BE2C (cell line): Measurements from ENCODE around the gene AGAP3.
A peak's percentile ranks its signal among the peaks of the same experiment; 100 is the strongest.

ENCODE experiments used
- DNase-seq: peaks from one replicate; pipeline ENCODE4 v3.0.0-alpha.2; 2020
- H3K27me3 ChIP-seq: fragments of 250-450 bp; sonication (Bioruptor Pico); 2 replicates; pipeline ENCODE4 v1.5.1; 2020; ENCODE audit warnings: mild to moderate bottlenecking
- H3K36me3 ChIP-seq: fragments of 250-450 bp; sonication (Bioruptor Pico); 2 replicates; pipeline ENCODE4 v1.5.1; 2020; ENCODE audit warnings: mild to moderate bottlenecking
- H3K4me1 ChIP-seq: fragments of 250-450 bp; sonication (Bioruptor Pico); 2 replicates; pipeline ENCODE4 v1.5.1; 2020
- H3K4me3 ChIP-seq: 2 replicates; pipeline ENCODE4 v1.5.1; 2011; ENCODE audit warnings: low read depth, low read length
- H3K9me3 ChIP-seq: fragments of 250-450 bp; sonication (Bioruptor Pico); 2 replicates; pipeline ENCODE4 v1.5.1; 2020
- TF ChIP-seq, protein P1 (sequence below): IDR thresholded peaks from 2 replicates; pipeline ENCODE4 v1.5.1; 2012; ENCODE audit warnings: mild to moderate bottlenecking, low read depth, low read length

The AGAP3 gene

GRCh38 chr7:151123822-151124464 is 37.7 kb downstream of the AGAP3 start:
- Histone ChIP-seq H3K36me3 (peaks cover 77% of the 10 kb centered on the region), H3K9me3 (no peaks in the 10 kb centered on the region)

DNA sequence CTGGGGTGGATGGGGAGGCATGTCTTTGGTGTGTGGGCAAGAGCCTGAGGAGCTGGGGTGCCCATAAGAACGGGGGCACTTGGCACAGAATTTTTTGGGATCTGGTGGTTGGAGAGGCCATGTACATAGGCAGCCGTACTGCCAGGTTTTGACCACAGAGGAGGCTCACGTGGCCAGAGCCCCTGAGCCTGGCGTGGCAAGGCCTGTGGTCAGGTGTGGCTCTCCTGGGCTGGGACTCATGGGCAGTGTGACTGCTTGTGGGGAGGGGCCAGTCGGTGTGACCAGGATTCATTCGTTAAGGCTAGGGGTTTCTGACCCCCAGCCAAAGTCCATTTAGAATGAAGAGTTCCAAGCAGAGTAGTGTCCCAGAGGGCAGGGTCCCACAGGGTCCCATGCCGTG is 38.2 kb downstream of the AGAP3 start:
- Histone ChIP-seq H3K4me1 (no peaks in the 10 kb centered on the region), H3K36me3 (peaks cover 77% of the 10 kb centered on the region), H3K9me3 (no peaks in the 10 kb centered on the region), H3K4me3 (no peak overlapping the region), H3K27me3 (no peaks in the 10 kb centered on the region)
- DNase-seq: no peak
- TF ChIP-seq, protein P1, sequence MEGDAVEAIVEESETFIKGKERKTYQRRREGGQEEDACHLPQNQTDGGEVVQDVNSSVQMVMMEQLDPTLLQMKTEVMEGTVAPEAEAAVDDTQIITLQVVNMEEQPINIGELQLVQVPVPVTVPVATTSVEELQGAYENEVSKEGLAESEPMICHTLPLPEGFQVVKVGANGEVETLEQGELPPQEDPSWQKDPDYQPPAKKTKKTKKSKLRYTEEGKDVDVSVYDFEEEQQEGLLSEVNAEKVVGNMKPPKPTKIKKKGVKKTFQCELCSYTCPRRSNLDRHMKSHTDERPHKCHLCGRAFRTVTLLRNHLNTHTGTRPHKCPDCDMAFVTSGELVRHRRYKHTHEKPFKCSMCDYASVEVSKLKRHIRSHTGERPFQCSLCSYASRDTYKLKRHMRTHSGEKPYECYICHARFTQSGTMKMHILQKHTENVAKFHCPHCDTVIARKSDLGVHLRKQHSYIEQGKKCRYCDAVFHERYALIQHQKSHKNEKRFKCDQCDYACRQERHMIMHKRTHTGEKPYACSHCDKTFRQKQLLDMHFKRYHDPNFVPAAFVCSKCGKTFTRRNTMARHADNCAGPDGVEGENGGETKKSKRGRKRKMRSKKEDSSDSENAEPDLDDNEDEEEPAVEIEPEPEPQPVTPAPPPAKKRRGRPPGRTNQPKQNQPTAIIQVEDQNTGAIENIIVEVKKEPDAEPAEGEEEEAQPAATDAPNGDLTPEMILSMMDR: no peak

More at GRCh38 chr7:151123822-151124464, 37.7 kb downstream of the AGAP3 start:
- H3K4me1 ChIP-seq: no peaks in the 10 kb centered on the region
- TF ChIP-seq, protein P1: peak; percentile 100
- no peaks in the 10 kb centered on the region for H3K27me3 ChIP-seq
- DNase-seq: peak; percentile 87
- H3K4me3 ChIP-seq: no peak overlapping the region

DNA sequence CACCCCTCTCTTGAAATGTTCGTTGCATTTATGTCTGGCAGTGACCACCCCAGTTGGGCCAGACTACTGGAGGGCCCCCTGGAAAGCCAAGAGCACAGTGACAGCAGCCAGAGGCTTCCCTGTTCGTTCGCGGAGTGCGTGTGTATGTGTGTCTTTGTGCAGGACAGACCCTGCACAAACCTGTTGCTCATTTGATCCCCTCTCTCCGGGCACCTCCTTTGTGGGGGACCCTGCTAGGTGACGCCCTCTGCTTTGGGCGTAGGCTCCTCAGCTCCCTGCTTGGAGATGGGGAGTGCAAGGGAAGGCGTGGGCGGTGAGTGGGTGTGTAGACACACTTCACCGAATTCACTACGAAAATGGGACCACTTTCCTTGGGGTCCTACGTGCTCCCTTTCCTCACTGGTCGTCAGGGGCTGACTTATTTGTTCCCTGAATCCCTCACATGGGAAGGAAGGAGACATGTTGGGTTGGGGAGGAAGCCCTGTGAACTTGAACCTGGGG is 38.7 kb downstream of the AGAP3 start:
- TF ChIP-seq, protein P1: no peak
- DNase-seq: no peak
- Histone ChIP-seq H3K9me3 (no peaks in the 10 kb centered on the region), H3K4me3 (no peak overlapping the region), H3K36me3 (peaks cover 77% of the 10 kb centered on the region), H3K4me1 (no peaks in the 10 kb centered on the region), H3K27me3 (no peaks in the 10 kb centered on the region)

GRCh38 chr7:151125470-151125845 is 39.2 kb downstream of the AGAP3 start:
- TF ChIP-seq, protein P1: no peak
- no peak for DNase-seq
- Histone ChIP-seq H3K36me3 (peaks cover 77% of the 10 kb centered on the region), H3K4me1 (no peaks in the 10 kb centered on the region), H3K9me3 (no peaks in the 10 kb centered on the region), H3K27me3 (no peaks in the 10 kb centered on the region), H3K4me3 (no peak overlapping the region)

GRCh38 chr7:151125846-151126481 is 39.7 kb downstream of the AGAP3 start:
- no peak for DNase-seq
- Histone ChIP-seq H3K9me3 (no peaks in the 10 kb centered on the region), H3K4me1 (no peaks in the 10 kb centered on the region), H3K36me3 (peaks cover 77% of the 10 kb centered on the region), H3K27me3 (no peaks in the 10 kb centered on the region), H3K4me3 (no peak overlapping the region)
- TF ChIP-seq, protein P1: no peak
